ENCODE measurements around the gene PTGFRN. TPM values are rescaled to one million over a fixed set of nuclear protein-coding genes. Genes with fewer than 3 reads are reported as not detected.
A peak's percentile ranks its signal among the peaks of the same experiment; 100 is the strongest.
"Not testable (repeated sequence)": the region's sequence is repeated elsewhere in the genome, so short reads cannot be mapped to it uniquely, and the experiment has no call there.

The PTGFRN gene
- total RNA-seq, 8 experiments from 2014 or later, result 30.3 to 246 (median 88.4) TPM

DNA sequence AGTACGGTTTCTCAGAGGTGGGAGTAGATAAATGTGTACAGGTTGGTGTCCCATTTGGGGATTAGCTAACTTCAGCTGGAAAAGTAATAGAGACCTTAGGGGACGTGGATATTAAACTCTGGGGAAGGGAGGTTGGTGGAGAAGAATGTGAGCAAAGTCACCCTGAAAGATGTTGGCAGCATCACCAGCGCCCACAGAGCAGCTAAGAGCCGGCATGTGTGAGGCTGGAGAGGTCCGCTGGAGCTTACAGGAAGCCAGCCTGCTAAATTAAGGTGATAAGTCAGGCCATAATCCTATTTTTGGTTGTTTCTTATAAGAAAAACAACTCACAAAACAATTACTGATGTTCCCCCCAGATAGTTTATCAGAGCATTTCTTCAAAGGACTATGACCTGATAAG lies 12.2 kb downstream of the PTGFRN start:
- Histone ChIP-seq H3K4me3 (no peak overlapping the region), H3K4me1 (replicated peaks in 1 of 2) (peaks cover 3% of the 10 kb centered on the region in 2 donors), H3K27ac (no peak overlapping the region)
- no peak for ATAC-seq (replicated peaks in 6 of 8)
- in situ Hi-C loops (cut with MboI; ENCODE audit: low pct_unique_long_range_greater_than_20kb in 2 of 9, low sequenced_read_pairs in 9 of 9, unreplicated experiment in 9 of 9), result loop anchor here in 2 of 9 experiments (25.0 kb wide), 2 partner anchors 110 to 185 kb away; no protein-coding TSS in a partner anchor
- WGBS, 10 experiments, result 75 to 100% (median 95%) methylated on average over 1 to 4 of the region's 5 CpGs; no CpG with 5 or more reads in 2 of the 10 experiments

DNA sequence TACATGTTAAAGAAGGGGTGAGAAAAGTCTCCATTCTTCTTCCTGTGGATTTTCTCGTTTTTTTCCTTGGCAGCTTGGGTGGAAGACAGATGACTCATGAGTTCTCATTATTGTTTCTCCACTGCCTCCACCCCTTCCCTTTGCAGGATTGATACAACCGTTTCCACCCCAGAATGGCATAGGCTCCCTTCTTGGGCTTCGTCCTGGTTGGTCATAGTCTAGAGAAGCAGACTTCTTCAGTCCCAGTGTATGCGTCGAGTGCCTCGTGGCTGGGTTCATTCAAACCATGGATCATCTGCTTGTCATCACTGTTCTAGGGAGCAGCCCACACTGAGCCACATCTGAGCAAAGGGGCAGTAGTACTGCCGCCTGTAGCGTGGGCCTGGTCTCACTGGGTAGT lies 13.7 kb downstream of the PTGFRN start:
- Histone ChIP-seq H3K4me3 (no peak overlapping the region), H3K4me1 (replicated peaks in 1 of 2) (peaks cover 3 to 8% of the 10 kb centered on the region in 2 donors), H3K27ac (no peak overlapping the region)
- in situ Hi-C loops (cut with MboI; ENCODE audit: low pct_unique_long_range_greater_than_20kb in 2 of 9, low sequenced_read_pairs in 9 of 9, unreplicated experiment in 9 of 9), result loop anchor here in 2 of 9 experiments (25.0 kb wide), 2 partner anchors 111 to 186 kb away; no protein-coding TSS in a partner anchor
- 0 to 77% (median 28%) methylated on average over 1 to 8 of the region's 8 CpGs; no CpG with 5 or more reads in 2 of the 10 experiments for WGBS, 10 experiments
- ATAC-seq (replicated peaks in 6 of 8), result peak; percentile 21 to 97 (median 70)

DNA sequence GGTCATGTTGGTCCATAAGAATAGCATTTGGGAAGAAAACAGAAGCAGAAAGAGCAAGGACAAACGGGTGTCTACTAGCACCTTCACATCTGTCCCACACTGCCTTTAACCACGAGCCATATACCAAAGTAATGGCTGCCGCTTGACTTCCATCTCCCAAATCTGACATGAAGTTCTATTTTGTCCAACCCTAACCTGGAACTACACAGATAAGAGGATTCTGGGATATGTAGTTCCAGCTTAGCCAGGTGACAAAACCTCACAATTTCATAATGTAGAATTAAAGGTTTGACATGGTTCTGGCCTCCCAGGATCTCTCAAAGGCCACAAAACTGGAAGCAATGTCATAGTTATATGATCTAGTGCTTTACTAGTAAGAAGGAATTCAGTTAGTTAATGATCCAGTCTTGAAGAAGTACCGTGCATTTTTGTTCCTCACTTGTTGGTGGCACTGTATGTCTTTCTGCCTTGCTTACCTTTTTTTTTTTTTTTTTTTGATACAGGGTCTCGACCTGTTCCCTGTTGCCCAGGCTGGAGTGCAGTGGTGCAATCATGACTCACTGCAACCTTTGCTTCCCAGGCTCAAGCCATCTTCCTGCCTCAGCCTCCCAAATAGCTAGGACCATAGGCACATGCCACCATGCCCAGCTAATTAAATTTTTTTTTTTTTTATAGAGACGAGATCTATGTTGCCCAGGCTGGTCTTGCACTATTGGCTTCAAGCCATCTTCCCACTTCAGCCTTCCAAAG lies 17.5 kb downstream of the PTGFRN start:
- no peak for ATAC-seq (replicated peaks in 6 of 8)
- WGBS, 10 experiments, result 64 to 100% (median 95%) methylated on average over 1 to 6 of the region's 6 CpGs; no CpG with 5 or more reads in 1 of the 10 experiments
- peaks cover 3 to 22% of the 10 kb centered on the region in 2 donors for H3K4me1 ChIP-seq (replicated peaks in 1 of 2)
- in situ Hi-C loops (cut with MboI; ENCODE audit: low pct_unique_long_range_greater_than_20kb in 2 of 9, low sequenced_read_pairs in 9 of 9, unreplicated experiment in 9 of 9), result no loop called here
- H3K4me3 ChIP-seq, result no peak overlapping the region
- no peak overlapping the region for H3K27ac ChIP-seq

DNA sequence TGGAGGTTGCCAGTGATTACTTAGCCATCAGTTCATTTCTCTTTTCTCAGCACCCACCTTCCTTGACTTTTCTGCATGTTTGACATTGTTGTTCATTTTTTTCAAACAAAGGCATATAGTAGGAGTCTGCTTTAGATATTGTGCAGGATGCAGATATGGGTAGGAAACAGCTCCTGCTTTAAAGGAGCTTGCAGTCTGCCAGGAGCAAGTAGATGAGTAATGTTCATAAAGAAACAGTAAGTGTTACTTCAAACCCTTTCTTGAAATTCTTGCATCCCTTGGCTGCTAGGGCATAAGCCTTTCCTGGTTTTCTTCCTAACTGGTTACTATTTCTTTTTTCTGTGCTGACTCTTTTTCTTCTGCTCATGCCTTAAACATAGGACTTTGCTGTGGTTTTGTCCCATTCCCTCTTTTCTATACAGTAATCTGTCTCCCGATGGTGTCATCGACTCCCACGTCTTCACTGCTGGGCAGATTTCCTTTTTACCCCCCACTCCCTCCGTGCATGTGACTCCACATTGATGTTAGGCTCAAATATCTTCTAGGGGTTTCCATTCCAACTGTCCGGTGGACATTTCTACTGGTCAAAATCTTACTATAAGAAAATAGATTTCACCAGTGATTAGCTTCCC lies 20.4 kb downstream of the PTGFRN start:
- in situ Hi-C loops (cut with MboI; ENCODE audit: low pct_unique_long_range_greater_than_20kb in 2 of 9, low sequenced_read_pairs in 9 of 9, unreplicated experiment in 9 of 9), result no loop called here
- WGBS, 10 experiments, result 50 to 100% (median 87%) methylated on average over 1 to 5 of the region's 5 CpGs
- no peak overlapping the region for H3K27ac ChIP-seq

DNA sequence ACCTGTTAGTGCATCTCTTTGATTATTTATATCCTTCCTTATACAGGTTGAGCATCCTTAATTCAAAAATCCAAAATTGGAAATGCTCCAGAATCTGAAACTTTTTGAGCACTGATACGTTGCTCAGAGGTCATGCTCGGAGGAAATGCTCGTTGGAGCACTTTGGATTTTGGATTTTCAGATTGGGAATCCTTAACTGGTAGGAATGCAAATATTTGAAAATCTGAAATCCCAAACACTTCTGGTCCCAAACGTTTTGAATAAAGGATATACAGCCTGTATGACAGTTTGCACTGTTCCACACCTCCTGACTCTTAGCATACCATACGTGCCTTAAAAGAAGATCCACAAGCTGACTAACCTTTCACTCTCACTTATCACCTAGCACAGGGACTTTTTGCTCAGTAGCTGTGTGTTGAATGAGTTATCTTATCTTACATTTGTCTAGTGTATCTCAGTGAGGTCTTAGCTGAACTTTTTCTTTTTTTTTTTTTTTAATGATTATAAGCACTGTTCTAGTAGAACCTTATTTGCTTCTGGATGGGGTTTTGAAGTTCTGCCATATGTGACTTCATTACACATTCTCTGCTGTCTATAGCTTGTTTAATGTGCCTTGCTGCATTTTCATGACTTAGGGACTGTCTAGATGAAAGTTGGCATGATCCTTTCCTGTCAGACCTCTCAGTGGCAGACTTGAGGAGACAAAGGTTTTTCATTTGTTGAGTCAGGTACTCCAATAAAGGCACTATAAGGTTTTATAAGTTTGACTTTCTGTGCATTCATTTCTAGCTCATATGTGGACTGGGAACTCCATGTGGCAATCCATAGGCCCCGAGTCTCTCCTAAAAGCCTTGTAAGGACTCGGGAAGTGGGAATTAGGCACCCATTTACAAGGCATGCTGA lies 21.6 kb downstream of the PTGFRN start:
- WGBS, 10 experiments, result 67 to 100% (median 85%) methylated on average over 1 to 7 of the region's 7 CpGs
- no peak overlapping the region for H3K4me3 ChIP-seq
- H3K27ac ChIP-seq, result no peak overlapping the region
- peaks cover 0 to 22% of the 10 kb centered on the region in 2 donors for H3K4me1 ChIP-seq (replicated peaks in 1 of 2)
- ATAC-seq (replicated peaks in 6 of 8), result no peak
- in situ Hi-C loops (cut with MboI; ENCODE audit: low pct_unique_long_range_greater_than_20kb in 2 of 9, low sequenced_read_pairs in 9 of 9, unreplicated experiment in 9 of 9), result no loop called here

More for the DNA sequence above, 20.4 kb downstream of the PTGFRN start:
- H3K4me3 ChIP-seq, result no peak overlapping the region
- peaks cover 0 to 22% of the 10 kb centered on the region in 2 donors for H3K4me1 ChIP-seq (replicated peaks in 1 of 2)
- ATAC-seq (replicated peaks in 6 of 8), result no peak

DNA sequence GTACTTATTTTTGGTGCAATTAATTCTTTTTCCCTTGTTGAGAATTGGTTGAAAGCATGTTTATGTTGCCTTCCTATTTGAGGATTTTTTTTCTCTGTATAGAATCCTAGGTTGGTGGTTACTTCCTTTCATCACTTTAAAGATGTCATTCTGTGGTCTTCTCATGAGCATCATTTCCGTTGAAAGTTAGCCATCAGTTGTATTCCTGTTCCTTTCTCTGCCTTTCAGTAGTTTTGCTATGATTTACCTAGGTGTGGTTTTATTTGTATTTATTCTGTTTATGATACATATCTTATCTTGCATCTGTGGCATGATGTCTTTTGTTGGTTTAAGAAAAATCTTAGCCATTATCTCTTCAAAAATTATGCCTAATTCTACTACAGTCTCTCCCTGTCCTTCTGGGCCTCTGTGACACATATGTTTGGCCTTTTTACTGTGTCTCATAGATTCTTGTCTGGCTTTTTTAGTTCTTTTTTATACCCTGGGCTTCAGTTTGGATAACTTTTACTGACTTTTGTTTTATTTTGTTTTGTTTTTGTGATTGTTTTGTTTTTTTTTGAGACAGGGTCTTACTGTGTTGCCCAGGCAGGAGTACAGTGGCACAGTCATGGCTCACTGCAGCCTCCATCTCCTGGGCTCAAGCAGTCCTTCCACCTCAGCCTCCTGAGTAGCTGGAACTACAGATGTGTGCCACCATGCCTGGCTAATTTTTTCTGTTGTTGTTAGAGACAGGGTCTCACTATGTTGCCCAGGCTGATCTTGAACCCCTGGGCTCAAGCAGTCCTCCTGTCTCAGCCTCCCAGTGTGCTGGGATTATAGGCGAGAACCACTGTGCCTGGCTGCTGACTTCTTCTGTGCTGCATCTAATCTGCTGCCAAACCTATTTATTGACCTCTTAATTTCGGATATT lies 24.1 kb downstream of the PTGFRN start:
- peaks cover 0 to 10% of the 10 kb centered on the region in 2 donors for H3K4me1 ChIP-seq (replicated peaks in 1 of 2)
- no peak for ATAC-seq (replicated peaks in 6 of 8)
- H3K4me3 ChIP-seq, result no peak overlapping the region
- in situ Hi-C loops (cut with MboI; ENCODE audit: low pct_unique_long_range_greater_than_20kb in 2 of 9, low sequenced_read_pairs in 9 of 9, unreplicated experiment in 9 of 9), result no loop called here
- H3K27ac ChIP-seq, result no peak overlapping the region
- WGBS, 10 experiments, result 50 to 97% (median 91%) methylated on average over 2 to 3 of the region's 3 CpGs

DNA sequence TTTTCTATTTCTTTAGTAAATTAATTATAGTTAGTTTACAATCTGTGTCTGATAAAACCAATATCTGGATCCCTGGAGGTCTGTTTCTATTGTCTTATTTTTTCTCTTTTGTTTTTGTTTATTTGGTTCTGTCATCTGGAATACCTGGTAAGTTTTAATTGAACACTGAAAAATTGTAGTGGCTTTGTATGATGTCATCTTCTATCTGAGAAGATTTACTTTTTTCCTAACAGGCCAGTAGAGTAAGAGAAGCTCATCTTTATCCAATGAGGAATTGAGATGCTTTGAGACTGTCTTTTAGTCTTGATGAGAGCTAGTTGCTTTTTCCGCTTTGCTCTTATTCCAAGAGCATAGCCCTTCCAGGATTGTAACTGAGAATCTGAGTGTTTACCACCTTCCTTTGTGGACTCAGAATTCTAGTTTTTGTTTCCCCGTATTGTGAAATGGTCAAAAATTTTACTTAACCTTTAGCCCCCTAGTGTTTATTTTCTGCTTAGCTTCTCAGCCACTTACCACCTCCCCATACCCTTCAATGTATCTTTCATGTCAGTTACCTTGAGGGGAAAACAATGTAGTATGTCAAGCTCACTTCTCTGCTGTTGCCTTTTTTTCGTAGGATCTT lies 25.0 kb downstream of the PTGFRN start:
- 67 to 93% (median 79%) methylated on average over 1 to 3 of the region's 3 CpGs; no CpG with 5 or more reads in 2 of the 10 experiments for WGBS, 10 experiments
- ATAC-seq (replicated peaks in 6 of 8), result peak in 1 of 8 experiments; percentile 50
- H3K4me3 ChIP-seq, result no peak overlapping the region
- H3K27ac ChIP-seq, result no peak overlapping the region
- in situ Hi-C loops (cut with MboI; ENCODE audit: low pct_unique_long_range_greater_than_20kb in 2 of 9, low sequenced_read_pairs in 9 of 9, unreplicated experiment in 9 of 9), result no loop called here
- H3K4me1 ChIP-seq (replicated peaks in 1 of 2), result peaks cover 0 to 1% of the 10 kb centered on the region in 2 donors

DNA sequence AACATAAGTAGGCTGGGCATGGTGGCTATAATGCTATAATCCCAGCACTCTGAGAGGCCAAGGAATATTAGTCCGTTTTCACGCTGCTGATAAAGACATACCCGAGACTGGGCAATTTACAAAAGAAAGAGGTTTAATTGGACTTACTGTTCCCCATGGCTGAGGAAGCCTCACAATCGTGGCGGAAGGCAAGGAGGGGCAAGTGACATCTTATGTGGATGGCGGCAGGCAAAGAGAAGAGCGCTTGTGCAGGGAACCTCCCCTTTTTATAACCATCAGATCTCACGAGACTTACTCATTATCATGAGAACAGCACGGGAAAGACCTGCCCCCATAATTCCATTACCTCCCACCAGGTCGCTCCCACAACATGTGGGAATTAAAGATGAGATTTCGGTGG lies 28.5 kb downstream of the PTGFRN start:
- H3K4me3 ChIP-seq, result no peak overlapping the region

DNA sequence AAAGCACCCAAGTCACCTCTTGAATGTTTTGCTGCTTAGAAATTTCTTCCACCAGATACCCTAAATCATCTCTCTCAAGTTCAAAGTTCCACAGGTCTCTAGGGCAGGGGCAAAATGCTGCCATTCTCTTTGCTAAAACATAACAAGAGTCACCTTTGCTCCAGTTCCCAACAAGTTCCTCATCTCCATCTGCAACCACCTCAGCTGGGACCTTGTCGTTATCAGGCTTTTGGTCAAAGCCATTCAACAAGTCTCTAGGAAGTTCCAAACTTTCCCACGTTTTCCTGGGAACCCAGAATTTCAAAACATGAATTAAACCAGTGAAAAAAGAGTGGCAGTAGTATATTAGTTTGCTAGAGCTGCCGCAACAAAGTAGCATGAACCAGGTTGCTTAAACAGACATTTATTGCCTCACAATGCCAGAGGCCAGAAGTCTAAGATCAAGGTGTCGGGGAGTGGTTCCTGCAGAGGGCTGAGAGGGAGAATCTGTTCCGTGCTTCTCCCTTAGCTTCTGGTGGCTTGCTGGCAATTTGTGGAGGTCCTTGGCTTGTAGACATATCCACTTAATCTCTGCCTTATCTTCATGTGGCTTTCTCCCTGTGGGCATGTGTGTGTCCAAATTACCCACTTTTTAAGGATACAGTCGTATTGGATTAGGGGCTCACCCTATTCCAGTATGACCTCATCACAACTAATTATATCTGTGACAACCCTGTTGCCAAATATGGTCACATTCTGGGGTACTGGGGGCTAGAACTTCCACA lies 30.2 kb downstream of the PTGFRN start:
- 32 to 86% (median 64%) methylated on average over 1 to 6 of the region's 6 CpGs for WGBS, 10 experiments
- in situ Hi-C loops (cut with MboI; ENCODE audit: low pct_unique_long_range_greater_than_20kb in 2 of 9, low sequenced_read_pairs in 9 of 9, unreplicated experiment in 9 of 9), result not testable (repeated sequence)
- H3K4me1 ChIP-seq (replicated peaks in 1 of 2), result peaks cover 14 to 16% of the 10 kb centered on the region in 2 donors

More for the DNA sequence above, 28.5 kb downstream of the PTGFRN start:
- H3K4me1 ChIP-seq (replicated peaks in 1 of 2), result peaks cover 14 to 16% of the 10 kb centered on the region in 2 donors
- H3K27ac ChIP-seq, result no peak overlapping the region
- in situ Hi-C loops (cut with MboI; ENCODE audit: low pct_unique_long_range_greater_than_20kb in 2 of 9, low sequenced_read_pairs in 9 of 9, unreplicated experiment in 9 of 9), result no loop called here
- ATAC-seq (replicated peaks in 6 of 8), result no peak
- 42 to 100% (median 81%) methylated on average over 3 to 11 of the region's 11 CpGs; no CpG with 5 or more reads in 1 of the 10 experiments for WGBS, 10 experiments

DNA sequence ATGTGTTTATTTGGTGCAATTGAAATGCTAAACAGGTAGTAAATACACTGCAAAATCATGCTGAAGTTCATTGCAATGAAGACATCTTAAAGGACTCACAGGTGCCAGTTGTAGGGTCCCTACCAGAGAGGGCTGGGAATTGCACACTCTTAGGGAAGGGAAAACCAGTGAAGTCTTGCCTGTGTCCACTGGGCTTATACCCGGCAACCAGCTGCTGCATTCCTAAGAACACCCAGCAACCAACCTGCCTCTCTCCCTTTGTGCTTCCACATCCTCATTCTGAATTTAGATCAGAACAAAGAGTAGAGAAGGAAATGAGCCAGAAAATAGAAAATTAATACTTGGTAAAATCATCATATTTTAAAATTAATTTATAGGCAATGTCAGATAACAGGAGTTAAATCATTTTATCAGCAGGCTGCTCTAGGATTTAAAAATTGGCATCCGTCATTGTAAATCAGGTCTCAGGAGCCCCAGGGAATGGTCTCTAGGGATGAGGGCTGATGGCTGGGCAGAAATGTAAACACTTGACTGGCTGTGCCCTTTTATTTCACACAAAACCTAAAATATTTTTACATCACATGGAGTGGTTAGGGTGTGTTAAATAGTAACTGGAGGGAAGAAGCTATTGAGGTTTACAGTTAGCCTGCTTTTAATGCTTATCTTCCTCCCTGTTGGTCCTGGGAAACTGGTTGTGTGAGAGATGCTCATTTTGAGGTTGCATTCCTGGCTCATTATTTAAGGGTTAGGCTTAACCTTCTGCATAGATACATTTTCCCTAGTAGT lies 31.3 kb downstream of the PTGFRN start:
- WGBS, 10 experiments, result 68 to 100% (median 75%) methylated on average over 1 to 2 of the region's 2 CpGs; no CpG with 5 or more reads in 3 of the 10 experiments
- Histone ChIP-seq H3K27ac (no peak overlapping the region), H3K4me1 (replicated peaks in 1 of 2) (peaks cover 14 to 16% of the 10 kb centered on the region in 2 donors), H3K4me3 (no peak overlapping the region)
- ATAC-seq (replicated peaks in 6 of 8), result peak in 5 of 8 experiments; percentile 52 to 95 (median 60)
- in situ Hi-C loops (cut with MboI; ENCODE audit: low pct_unique_long_range_greater_than_20kb in 2 of 9, low sequenced_read_pairs in 9 of 9, unreplicated experiment in 9 of 9), result no loop called here

More for the DNA sequence above, 30.2 kb downstream of the PTGFRN start:
- H3K27ac ChIP-seq; H3K4me3 ChIP-seq; ATAC-seq (replicated peaks in 6 of 8): not testable (repeated sequence)

Data from motor neuron (in vitro differentiated cells).